Subcutaneous abdominal adipose tissue (tissue), 5 donors: ENCODE data around the gene SPAG8.

Experiments used
- H3K27ac ChIP-seq: one replicate; pipeline ENCODE4 v1.7.0; 2013; ENCODE audit warnings: low read depth, mild to moderate bottlenecking, inconsistent platforms, low read length, moderate library complexity
- H3K27me3 ChIP-seq, 5 donors: one replicate each; pipeline ENCODE4 v1.7.0; 2013; ENCODE audit warnings: low read length in 5 of 5, inconsistent platforms in 1 of 5; ENCODE audit not compliant: control insufficient read depth in 5 of 5, insufficient read depth in 4 of 5
- H3K36me3 ChIP-seq, 5 donors: one replicate each; pipeline ENCODE4 v1.7.0; 2013; ENCODE audit warnings: low read length in 5 of 5; ENCODE audit not compliant: control insufficient read depth in 5 of 5, insufficient read depth in 5 of 5
- H3K4me1 ChIP-seq, 5 donors: one replicate each; pipeline ENCODE4 v1.7.0; 2013; ENCODE audit warnings: low read length in 5 of 5, mild to moderate bottlenecking in 3 of 5, moderate library complexity in 1 of 5; ENCODE audit not compliant: control insufficient read depth in 5 of 5, insufficient read depth in 5 of 5
- H3K4me3 ChIP-seq, 5 donors: one replicate each; pipeline ENCODE4 v1.7.0; 2013; ENCODE audit warnings: low read length in 5 of 5, low read depth in 1 of 5
- H3K9ac ChIP-seq, 5 donors: one replicate each; pipeline ENCODE4 v1.7.0; 2013; ENCODE audit warnings: low read length in 5 of 5, mild to moderate bottlenecking in 4 of 5, moderate library complexity in 3 of 5
- H3K9me3 ChIP-seq, 5 donors: one replicate each; pipeline ENCODE4 v1.7.0; 2013; ENCODE audit warnings: low read length in 5 of 5; ENCODE audit not compliant: control insufficient read depth in 5 of 5
- donor health status: healthy.
- donor health status: healthy.
- donor health status: healthy.
- donor health status: healthy.
- donor health status: healthy.

The SPAG8 gene

DNA sequence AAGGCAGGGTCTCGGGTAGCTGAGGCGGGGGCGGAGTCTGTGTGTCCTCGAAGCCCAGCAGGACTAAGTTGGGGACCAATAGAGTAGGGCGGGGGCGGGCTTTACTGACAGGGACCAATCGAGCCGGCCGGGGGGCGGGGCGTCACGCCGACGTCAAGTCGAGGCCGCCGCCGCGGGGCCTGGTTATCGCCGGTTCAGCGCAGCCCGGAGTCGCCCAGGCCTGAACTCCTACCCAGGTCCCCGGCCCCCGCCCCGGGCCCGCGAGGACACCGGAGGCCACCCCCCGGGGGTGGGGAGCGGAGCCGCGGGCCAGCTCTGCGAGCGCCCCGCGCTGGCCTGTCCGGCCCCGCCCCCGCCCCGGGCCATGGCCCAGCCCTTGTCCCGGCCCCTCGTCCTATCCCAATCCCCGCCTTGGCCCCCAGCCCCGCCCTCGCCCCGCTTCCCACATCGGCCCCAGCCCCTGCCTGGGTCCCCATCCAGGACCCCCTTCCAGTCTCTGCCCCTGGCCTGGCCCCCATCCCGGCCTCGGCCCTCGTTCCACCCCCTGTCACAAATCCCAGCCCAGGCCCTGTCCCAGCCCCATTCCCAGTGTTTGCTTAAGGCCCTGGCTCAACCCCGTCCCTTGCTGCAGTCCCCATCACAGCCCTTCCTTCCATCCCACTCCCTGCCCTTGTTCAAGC, 17.2 kb upstream of the SPAG8 start, which contains the start of gene TMEM8B:
TMEM8B (plus strand) TSS at position 145 of the 680 bp plus-strand sequence; CDS start at position 365, 220 bp downstream.
- Histone ChIP-seq H3K36me3 (no peaks in the 10 kb centered on the region), H3K27ac (peak within 1 kb of the TSS; percentile 65), H3K27me3 (no peaks in the 10 kb centered on the region), H3K9me3 (no peaks in the 10 kb centered on the region), H3K4me1 (peaks cover 4 to 37% (median 29%) of the 10 kb centered on the region in 5 donors), H3K4me3 (peak within 1 kb of the TSS; percentile 74 to 91 (median 84)), H3K9ac (peak within 1 kb of the TSS; percentile 38 to 91 (median 76))

DNA sequence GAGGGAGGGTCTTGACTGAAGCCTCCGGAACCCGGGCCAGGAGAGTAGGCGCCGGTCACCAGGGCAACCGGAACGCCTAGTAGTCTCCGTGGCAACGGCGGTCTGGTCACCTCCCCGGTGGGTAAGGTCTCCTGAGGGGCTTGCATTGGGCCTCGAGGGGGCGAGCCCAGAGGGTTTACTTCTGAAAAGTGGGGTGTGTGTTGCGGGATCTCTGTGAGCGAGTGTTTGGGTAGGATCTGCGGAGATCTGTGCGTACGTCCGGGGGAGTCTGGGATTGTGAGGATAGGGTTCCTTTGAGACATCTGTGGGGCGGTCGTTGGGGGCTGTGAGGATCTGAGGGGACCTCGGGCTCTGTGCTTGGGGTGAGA, 16.6 kb upstream of the SPAG8 start, which contains the start of gene FAM221B:
FAM221B (minus strand) TSS at position 17 of the 368 bp plus-strand sequence. CDS start 2,571 bp downstream, outside the sequence.
- Histone ChIP-seq H3K4me3 (peak within 1 kb of the TSS; percentile 74 to 91 (median 84)), H3K27ac (peak within 1 kb of the TSS; percentile 65), H3K4me1 (peaks cover 4 to 33% (median 26%) of the 10 kb centered on the region in 5 donors), H3K27me3 (no peaks in the 10 kb centered on the region), H3K9me3 (no peaks in the 10 kb centered on the region), H3K9ac (peak within 1 kb of the TSS; percentile 38 to 91 (median 76)), H3K36me3 (no peaks in the 10 kb centered on the region)

DNA sequence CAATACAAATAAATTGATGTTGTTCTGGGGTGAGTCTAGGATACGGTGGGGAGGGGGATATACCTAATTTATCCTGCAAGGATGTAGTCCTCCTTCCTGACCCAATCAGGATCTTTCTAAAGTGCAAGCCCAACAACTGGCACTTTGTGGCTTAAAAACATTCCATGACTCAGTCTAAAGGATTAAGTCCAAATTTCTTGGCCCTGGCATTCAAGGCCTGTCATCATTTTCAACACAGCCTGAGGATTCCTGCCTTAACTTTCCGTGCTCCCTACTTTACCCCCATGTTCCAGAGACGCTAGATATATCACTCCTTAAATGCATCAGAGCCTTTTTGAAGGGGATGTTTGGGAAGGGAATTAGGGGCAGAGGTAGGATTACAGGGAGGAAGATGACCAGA, 15.4 kb upstream of the SPAG8 start:
- H3K27me3 ChIP-seq: no peaks in the 10 kb centered on the region
- no peak overlapping the region for H3K4me3 ChIP-seq
- no peaks in the 10 kb centered on the region for H3K9me3 ChIP-seq
- no peaks in the 10 kb centered on the region for H3K36me3 ChIP-seq
- H3K27ac ChIP-seq: no peak overlapping the region
- H3K4me1 ChIP-seq: peaks cover 4 to 27% (median 20%) of the 10 kb centered on the region in 5 donors
- no peak overlapping the region for H3K9ac ChIP-seq

DNA sequence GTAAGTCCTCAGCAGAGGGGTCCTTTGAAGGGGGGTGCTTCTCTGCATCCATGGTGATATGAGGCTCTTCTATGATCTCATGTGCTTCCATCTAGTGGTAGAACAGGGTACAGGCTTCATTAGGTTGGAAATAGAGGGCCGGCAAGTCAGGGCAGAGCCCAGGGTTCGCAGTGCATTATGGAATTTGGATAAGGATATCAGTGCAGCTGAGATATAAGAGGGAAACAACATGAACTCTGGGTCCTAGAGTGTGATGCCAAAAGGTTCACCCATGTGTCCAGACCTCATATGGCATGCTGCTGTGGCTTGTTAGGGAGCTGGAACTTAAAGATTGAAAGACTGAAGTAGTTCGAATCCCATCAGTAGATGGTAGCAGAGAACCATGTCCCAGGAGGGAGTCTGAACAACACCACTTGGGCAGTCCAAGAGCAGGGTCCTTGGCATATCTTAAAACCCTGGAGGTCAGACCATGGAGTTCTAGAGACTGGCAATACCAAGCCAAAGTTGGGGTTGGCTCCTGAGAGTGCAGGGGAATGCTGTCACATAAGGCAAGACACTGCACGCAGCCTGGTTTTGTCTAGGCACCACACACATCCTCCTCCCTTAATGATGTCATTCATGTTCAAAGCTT, 14.1 kb upstream of the SPAG8 start:
- Histone ChIP-seq H3K4me1 (peaks cover 4 to 25% (median 20%) of the 10 kb centered on the region in 5 donors), H3K27me3 (no peaks in the 10 kb centered on the region), H3K9me3 (no peaks in the 10 kb centered on the region), H3K27ac (no peak overlapping the region), H3K4me3 (no peak overlapping the region), H3K9ac (no peak overlapping the region), H3K36me3 (no peaks in the 10 kb centered on the region)

DNA sequence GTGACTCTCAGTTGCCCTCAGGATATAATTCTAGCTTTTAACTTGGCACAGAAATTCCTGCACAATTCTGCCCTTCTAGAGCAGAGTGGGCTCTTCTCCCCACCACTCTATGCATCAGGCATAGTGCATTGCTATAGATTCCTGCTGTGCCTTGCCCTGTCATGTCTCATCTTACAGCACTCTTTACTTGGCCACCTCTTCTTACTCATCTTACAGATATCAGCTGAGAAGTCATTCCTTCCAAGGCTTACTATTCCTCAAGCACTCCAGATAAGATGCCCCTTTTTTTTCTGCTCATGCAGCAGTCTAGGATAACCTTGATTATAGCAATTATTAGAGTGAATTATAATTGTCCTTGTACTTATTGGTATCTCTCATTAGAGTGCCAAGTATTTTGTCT, 10.9 kb upstream of the SPAG8 start:
- Histone ChIP-seq H3K27me3 (no peaks in the 10 kb centered on the region), H3K27ac (no peak overlapping the region), H3K9ac (no peak overlapping the region), H3K4me3 (no peak overlapping the region), H3K9me3 (no peaks in the 10 kb centered on the region), H3K36me3 (no peaks in the 10 kb centered on the region), H3K4me1 (peaks cover 0 to 5% (median 3%) of the 10 kb centered on the region in 5 donors)

DNA sequence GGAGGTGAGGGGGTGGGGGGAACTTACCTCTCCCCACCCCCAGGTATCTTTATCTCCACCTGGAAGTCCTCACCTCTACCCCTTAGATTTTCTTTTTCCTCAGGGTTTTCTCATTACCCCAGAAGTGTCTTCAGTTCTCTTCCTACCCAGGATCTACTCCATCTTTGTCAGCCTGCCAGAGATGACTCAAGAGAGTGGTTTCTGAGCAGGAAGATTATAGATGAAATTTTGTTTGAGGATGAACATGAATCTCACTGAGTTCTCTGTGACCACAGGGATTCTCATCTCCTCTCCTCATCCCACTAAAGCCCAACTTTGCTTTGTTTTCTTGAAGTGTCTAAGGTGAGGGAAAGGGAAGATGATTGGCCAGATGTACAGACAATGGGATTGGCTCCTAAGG, 8.0 kb upstream of the SPAG8 start:
- Histone ChIP-seq H3K9ac (no peak overlapping the region), H3K9me3 (peaks cover 0 to under 1% (median 0%) of the 10 kb centered on the region in 5 donors), H3K27ac (no peak overlapping the region), H3K4me3 (no peak overlapping the region), H3K4me1 (peaks cover 0 to 6% (median 4%) of the 10 kb centered on the region in 5 donors), H3K36me3 (no peaks in the 10 kb centered on the region), H3K27me3 (peaks cover 0 to 2% (median 0%) of the 10 kb centered on the region in 5 donors)

DNA sequence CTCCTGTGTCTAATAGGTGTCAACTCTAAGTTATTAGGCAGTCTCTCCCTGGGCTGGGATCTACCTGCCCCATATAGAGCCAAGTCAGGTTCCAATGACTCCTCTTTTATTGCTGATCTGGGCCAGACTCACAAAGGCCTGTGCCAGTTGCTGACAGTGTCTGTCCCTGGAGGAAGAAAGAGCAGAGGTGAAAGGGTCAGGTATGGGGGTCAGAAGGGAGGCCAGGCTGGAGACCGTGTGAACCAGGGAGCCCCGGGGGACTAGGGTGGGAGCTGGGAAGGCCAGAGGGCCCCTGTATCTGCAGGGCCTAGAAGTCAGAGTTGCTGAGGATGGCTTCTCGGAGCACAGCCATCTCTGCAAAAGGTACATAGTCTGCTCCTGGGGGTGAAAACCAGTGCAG, 6.3 kb upstream of the SPAG8 start:
- no peaks in the 10 kb centered on the region for H3K36me3 ChIP-seq
- peaks cover 13 to 18% (median 15%) of the 10 kb centered on the region in 5 donors for H3K4me1 ChIP-seq
- H3K9me3 ChIP-seq: peaks cover 0 to 2% (median 0%) of the 10 kb centered on the region in 5 donors
- no peak overlapping the region for H3K9ac ChIP-seq
- no peak overlapping the region for H3K4me3 ChIP-seq
- H3K27ac ChIP-seq: no peak overlapping the region
- peaks cover 0 to 5% (median 0%) of the 10 kb centered on the region in 5 donors for H3K27me3 ChIP-seq

DNA sequence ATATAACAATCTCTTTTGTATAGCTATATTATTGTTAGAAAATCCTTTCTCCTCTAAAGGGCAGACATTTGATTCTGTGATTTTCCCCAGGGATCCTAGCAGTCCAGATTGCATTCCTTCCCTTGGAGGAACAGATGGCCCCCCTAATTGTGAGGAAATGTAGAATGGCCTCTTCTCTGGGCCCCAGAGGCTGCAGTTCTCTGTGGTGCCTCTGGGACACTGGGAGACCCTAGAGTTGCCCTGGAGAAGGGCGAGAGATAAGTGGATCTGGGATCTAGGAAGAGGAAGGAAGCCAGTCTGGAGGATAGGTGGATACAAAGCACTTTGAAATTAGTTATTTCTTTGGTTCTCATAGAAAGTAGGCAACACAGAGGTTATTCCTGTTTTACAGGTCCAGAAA, 4.6 kb upstream of the SPAG8 start:
- H3K4me3 ChIP-seq: no peak overlapping the region
- peaks cover 0 to 2% (median 0%) of the 10 kb centered on the region in 5 donors for H3K9me3 ChIP-seq
- H3K27me3 ChIP-seq: peaks cover 0 to 5% (median 0%) of the 10 kb centered on the region in 5 donors
- peaks cover 14 to 34% (median 31%) of the 10 kb centered on the region in 5 donors for H3K4me1 ChIP-seq
- H3K36me3 ChIP-seq: no peaks in the 10 kb centered on the region
- H3K27ac ChIP-seq: no peak overlapping the region
- no peak overlapping the region for H3K9ac ChIP-seq

DNA sequence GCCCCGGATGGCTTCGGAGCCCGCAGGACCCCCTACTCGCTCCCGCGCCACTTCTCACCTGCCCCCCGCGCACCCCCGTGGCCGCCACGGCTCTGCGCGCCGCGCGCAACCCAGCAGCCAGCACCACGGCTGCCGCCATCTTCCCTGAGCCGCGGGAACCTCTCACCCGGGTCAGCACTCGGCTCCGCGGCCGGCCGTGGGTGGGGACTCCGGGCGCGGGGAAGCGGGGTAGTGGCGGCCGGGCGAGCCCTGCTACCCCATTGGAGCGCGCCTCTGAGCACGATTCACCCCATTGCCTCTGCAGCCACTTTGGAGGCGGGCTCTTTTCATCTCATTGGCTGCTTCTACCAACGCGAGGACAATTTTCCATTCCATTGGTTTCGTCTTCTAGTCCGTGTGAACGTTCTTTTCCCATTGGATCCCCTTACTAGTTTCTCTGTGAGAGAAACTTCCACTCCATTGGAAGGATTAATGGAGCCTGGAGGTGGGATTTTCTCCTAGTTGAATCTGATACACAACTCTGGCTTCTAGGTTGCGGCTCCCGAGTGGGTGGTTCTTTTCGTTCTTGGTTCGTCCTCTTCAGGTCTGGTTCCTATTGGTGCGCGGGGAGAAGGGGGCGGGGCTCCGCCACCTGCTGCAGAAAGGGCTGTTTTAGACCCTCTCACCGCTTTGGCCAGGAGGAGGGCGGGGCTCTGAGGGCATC, 2.9 kb upstream of the SPAG8 start, which contains the start of gene HINT2:
HINT2 (minus strand) TSS at position 202 of the 703 bp plus-strand sequence; CDS start at position 139, 63 bp downstream.
- Histone ChIP-seq H3K27ac (peak within 1 kb of the TSS; percentile 93), H3K9me3 (peaks cover 0 to 2% (median 0%) of the 10 kb centered on the region in 5 donors), H3K4me3 (peak within 1 kb of the TSS; percentile 75 to 89 (median 85)), H3K27me3 (peaks cover 0 to 5% (median 0%) of the 10 kb centered on the region in 5 donors), H3K36me3 (peaks cover 0 to 3% (median 1%) of the 10 kb centered on the region in 5 donors), H3K4me1 (peaks cover 14 to 42% (median 39%) of the 10 kb centered on the region in 5 donors), H3K9ac (peak within 1 kb of the TSS; percentile 84 to 99 (median 94))
